ENCODE measurements around the gene PSTK.

PSTK gene

DNA sequence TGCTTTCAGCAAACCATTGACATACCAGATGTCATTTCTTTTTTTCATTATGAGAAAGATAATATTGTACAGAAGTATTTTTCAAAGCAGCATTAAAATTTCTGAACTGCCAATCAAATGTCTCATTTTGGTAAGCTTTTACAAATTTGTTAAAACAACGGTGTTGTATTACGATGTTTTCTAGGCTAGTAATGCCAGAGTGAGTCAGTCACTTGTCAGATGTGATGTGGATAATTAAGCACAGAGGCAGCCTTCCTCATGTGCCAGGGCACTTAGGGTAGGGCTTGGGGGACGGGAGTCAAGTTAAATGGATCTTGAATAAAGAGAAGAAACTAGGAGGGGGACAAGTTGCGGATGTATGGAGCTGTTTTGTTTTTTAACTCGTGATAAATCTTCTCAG, 10.1 kb downstream of the PSTK start:
- TF ChIP-seq, protein P1, sequence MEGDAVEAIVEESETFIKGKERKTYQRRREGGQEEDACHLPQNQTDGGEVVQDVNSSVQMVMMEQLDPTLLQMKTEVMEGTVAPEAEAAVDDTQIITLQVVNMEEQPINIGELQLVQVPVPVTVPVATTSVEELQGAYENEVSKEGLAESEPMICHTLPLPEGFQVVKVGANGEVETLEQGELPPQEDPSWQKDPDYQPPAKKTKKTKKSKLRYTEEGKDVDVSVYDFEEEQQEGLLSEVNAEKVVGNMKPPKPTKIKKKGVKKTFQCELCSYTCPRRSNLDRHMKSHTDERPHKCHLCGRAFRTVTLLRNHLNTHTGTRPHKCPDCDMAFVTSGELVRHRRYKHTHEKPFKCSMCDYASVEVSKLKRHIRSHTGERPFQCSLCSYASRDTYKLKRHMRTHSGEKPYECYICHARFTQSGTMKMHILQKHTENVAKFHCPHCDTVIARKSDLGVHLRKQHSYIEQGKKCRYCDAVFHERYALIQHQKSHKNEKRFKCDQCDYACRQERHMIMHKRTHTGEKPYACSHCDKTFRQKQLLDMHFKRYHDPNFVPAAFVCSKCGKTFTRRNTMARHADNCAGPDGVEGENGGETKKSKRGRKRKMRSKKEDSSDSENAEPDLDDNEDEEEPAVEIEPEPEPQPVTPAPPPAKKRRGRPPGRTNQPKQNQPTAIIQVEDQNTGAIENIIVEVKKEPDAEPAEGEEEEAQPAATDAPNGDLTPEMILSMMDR (IDR thresholded peaks at IDR 0.05; ENCODE audit: insufficient read depth, low read depth, low read length, missing control alignments) = no peak
- no peak for DNase-seq (ENCODE audit: low read depth)
- H3K4me3 ChIP-seq (ENCODE audit: low read depth, low read length) = no peak overlapping the region

DNA sequence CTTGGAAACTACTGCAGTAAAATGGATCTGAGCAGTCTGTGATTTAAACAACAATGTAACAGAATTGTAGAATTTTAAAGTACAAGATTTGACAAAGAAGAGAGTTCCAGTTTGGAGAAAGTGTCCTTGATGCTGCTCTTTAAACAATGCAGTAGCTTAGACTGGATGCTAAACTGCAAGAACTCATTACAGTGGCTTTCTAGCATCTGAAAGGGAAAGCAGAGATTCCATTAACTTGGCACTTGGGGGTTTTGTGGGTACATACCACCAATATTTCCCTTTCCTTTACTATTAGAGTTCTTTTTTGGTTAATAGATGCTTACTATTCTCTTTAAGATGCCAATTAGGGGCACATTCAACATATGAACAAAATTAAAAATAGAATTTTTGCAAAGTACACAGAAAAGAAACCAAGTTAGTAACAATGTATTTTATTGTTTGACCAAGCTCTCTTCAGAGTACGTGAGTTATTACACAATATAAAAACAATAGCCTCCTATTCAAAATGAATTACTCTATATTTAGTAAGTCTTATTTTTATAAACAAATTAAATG, 11.9 kb downstream of the PSTK start:
- TF ChIP-seq, protein P1 (IDR thresholded peaks at IDR 0.05; ENCODE audit: insufficient read depth, low read depth, low read length, missing control alignments) = no peak
- no peak for DNase-seq (ENCODE audit: low read depth)
- H3K4me3 ChIP-seq (ENCODE audit: low read depth, low read length) = no peak overlapping the region

DNA sequence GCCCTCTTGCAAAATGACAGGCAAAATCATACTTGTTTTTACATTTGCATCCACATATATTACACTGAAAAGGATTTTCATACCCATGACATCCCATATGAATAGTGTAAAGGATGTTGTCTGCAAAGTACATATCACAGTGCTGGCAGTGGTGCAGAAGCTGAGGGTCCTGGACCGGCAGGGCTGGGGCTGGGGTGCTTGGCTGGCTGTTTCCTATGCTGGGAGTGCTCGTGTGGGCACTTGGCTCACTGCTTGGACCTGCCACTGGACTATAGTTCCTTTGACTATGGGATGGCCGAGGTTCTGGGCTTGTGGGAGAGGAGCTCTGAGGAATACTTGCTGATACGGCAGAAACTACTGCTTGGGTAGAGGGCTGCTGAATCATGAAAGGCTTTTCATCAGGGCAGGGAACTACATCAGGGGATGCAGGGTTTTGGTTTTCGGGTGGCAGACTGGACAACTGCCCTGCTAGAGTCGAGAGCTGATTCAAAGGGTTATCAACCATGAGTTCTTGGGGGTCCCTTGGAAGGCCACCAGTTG, 13.7 kb downstream of the PSTK start:
- TF ChIP-seq, protein P1 (IDR thresholded peaks at IDR 0.05; ENCODE audit: insufficient read depth, low read depth, low read length, missing control alignments) = no peak
- no peak for DNase-seq (ENCODE audit: low read depth)
- H3K4me3 ChIP-seq (ENCODE audit: low read depth, low read length) = no peak overlapping the region

DNA sequence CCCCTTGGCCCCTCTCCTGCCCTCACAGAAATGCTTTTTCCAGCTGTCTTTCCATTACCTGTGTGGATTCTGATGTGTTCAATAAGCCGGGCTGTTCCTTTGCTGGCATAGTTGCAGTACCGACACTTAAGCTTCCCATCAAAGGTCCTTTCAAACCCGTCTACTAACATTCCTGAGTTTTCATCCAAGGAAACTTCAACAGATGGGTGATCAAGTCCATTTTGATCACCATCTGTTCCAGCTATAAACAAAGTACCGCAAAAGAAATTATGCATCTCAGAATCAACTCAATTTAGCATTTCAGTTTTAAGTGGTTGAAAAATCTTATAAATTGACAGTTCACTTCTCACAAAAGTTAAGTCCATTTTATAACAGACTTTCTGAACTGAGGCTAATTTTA, 15.7 kb downstream of the PSTK start:
- no peak for DNase-seq (ENCODE audit: low read depth)
- H3K4me3 ChIP-seq (ENCODE audit: low read depth, low read length) = no peak overlapping the region
- TF ChIP-seq, protein P1 (IDR thresholded peaks at IDR 0.05; ENCODE audit: insufficient read depth, low read depth, low read length, missing control alignments) = no peak

DNA sequence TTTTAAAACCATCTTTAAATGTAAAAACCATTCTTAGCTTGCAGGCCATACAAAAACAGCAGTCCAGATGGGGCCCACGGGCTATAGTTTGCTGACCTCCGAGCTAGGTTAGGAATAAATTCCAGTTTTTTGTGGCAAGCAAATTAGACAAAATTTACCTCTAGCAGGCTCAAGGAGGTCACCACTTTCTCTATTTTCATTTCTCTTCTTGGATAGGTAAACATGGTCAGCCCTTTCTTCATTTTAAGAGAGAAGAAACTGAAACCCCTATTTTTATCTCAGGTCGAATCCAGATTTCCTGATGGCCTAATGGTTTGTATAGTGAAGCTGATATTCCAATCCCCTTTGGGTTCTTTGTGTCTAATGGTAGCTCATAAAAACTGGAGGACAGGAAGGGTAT, 17.7 kb downstream of the PSTK start:
- peak overlapping the region; percentile 25; the same call in 1 of the 2 replicates for H3K4me3 ChIP-seq (ENCODE audit: low read depth, low read length)
- DNase-seq (ENCODE audit: low read depth) = peak; percentile 26
- TF ChIP-seq, protein P1 (IDR thresholded peaks at IDR 0.05; ENCODE audit: insufficient read depth, low read depth, low read length, missing control alignments) = no peak

DNA sequence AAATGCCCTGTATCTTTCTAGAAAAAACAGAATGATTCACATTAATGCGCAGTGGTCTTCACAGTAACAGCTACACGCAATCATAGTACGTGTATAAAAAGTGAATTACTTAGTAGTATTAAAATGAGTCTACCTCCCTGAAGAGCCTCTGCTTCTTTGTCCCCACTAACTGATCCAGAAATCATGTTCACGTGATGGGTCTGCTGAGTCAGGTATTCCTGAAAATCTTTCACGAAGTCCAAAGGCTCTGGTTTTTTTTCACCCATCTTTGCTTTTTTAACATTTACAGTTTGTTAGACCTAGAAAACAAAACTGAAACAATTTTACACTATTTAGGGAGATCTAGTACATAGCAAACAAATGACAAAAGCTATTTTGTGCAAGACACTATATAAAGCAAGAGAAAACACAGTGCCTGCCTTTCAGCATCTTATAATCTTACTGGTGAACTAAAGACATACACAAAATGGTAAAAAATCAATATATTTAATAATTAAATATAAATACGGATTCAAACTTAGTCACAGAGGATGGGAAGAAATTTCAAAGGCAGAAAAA, 18.2 kb downstream of the PSTK start:
- peak overlapping the region; percentile 25 for H3K4me3 ChIP-seq (ENCODE audit: low read depth, low read length)
- TF ChIP-seq, protein P1 (IDR thresholded peaks at IDR 0.05; ENCODE audit: insufficient read depth, low read depth, low read length, missing control alignments) = no peak
- DNase-seq (ENCODE audit: low read depth) = no peak

DNA sequence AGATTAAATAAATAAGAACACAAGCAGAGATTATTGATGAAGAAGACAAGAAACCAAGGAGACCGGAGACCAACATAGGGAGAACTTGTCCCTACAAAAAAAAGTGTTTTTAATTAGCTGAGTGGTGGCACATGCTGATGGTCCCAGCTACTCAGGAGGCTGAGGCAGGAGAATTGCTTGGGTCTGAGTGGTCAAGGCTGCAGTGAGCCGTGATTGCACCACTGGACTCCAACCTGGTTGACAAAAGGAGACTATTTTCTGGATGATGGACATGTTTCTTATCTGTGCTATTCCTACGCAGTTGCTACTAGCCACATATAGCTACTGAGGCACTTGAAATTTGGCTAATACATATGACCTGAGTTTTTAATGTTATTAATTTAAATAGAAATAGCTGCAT, 18.7 kb downstream of the PSTK start:
- DNase-seq (ENCODE audit: low read depth) = no peak
- H3K4me3 ChIP-seq (ENCODE audit: low read depth, low read length) = no peak overlapping the region
- TF ChIP-seq, protein P1 (IDR thresholded peaks at IDR 0.05; ENCODE audit: insufficient read depth, low read depth, low read length, missing control alignments) = no peak

All from GM12865 (cell line).